Activated CD4-positive, CD25-positive, alpha-beta regulatory T cell treated with anti-CD3 and anti-CD28 coated beads, Interleukin-2, amount 50 U/mL, for 24 hours (primary cell): Measurements from ENCODE around the gene ATRNL1.
"Not testable (repeated sequence)": the region's sequence is repeated elsewhere in the genome, so short reads cannot be mapped to it uniquely, and the experiment has no call there.

Source experiments
- ATAC-seq, 2 donors: fragments of 150-1000 bp; cut with Tn5 transposase; one replicate each; pipeline ENCODE4 v1.10.0; 2021; ENCODE audit warnings: mild to moderate bottlenecking in 1 of 2, moderate library complexity in 1 of 2

Gene ATRNL1

GRCh38 chr10:115427611-115428010, 334.4 kb downstream of the ATRNL1 start:
- no peak for ATAC-seq

GRCh38 chr10:115432188-115432819, 339.1 kb downstream of the ATRNL1 start:
- ATAC-seq = no peak

DNA sequence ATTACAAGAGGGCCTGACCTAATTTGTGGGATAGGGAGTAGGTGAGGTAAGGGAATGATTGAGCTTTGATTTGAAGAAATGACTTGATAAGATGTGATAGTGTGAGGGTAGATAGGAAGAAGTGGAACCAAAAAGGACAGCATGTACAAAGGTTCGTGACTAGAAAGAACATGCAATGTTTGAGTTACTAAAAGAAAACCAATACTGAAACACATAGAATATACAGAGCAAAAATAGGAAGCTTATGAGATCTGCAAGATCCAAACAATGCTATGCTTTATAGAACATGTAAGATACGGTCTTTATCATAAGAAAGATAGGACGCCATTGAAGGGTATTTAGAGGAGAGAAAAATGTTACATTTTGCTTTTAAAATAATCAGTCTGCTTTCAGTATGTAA, 343.8 kb downstream of the ATRNL1 start:
- ATAC-seq = no peak

GRCh38 chr10:115441907-115442545, 348.9 kb downstream of the ATRNL1 start:
- ATAC-seq = no peak

DNA sequence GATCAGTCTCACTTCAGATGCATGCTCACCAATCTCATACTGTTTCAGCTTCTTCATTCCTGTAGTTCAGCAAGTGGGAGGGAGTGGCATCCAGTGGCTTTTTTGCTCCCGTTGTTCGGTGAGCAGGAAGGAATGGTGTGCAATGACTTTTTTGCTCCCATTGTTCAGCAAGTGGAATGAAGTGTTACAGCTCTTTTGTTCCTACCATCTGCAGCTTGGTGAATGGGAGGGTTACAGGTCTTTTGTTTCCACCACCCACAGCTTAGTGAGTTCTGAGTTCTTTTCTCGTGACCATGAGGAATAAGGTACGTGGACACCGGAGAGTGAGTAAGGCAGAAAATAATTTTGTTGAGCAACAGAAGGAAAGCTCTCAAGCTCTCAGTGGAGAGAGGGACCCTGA, 363.6 kb downstream of the ATRNL1 start:
- no peak for ATAC-seq

DNA sequence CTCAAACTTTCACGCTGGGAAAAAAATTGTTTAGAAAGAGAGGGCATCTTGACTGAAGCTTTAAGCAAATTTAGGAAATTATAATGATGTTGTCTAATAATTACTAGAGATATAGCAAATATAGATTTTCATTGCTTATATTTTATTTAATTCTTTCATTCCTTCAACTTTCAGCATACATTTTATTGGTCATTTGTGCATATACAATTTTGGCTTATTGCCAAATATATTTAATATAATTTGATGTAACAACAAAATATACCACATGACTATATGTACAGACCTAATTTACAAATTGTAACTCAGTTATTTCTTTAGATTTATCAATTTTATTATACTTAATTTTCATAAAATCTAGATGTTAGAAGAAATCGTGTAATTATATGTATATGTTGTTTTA, 390.1 kb downstream of the ATRNL1 start:
- no peak for ATAC-seq

GRCh38 chr10:115491526-115492140, 398.5 kb downstream of the ATRNL1 start:
- ATAC-seq = no peak

DNA sequence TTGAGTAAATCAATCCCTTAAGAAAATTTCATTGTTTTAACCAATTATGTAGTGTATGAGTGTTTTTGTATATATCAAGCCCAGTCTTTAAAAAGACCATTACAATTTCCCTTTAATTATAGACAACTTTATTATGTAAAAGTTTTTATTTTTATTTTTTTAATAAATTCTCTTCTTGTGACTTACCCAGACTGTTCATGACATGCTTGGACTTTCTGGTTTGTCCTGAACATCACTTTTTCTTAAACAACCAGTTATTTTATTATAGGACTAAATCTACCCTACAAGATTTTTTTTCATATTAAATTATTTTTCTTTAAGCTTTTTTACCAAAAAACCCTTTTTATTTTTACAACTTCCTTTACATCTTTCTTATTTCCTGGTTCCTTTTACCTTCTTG, 410.4 kb downstream of the ATRNL1 start:
- ATAC-seq = no peak

- no peak for ATAC-seq
Measured at GRCh38 chr10:115514895-115515294, 421.7 kb downstream of the ATRNL1 start.

GRCh38 chr10:115525141-115525540, 432.0 kb downstream of the ATRNL1 start:
- ATAC-seq = no peak

GRCh38 chr10:115527682-115528081, 434.5 kb downstream of the ATRNL1 start:
- ATAC-seq = not testable (repeated sequence)

GRCh38 chr10:115536401-115536800, 443.2 kb downstream of the ATRNL1 start:
- ATAC-seq = not testable (repeated sequence)

GRCh38 chr10:115539142-115539762, 446.1 kb downstream of the ATRNL1 start:
- no peak for ATAC-seq

- ATAC-seq = no peak
Measured at GRCh38 chr10:115555887-115556402, 462.8 kb downstream of the ATRNL1 start.

GRCh38 chr10:115558252-115558651, 465.1 kb downstream of the ATRNL1 start:
- ATAC-seq = no peak

- no peak for ATAC-seq
Measured at GRCh38 chr10:115566867-115567266, 473.7 kb downstream of the ATRNL1 start.

DNA sequence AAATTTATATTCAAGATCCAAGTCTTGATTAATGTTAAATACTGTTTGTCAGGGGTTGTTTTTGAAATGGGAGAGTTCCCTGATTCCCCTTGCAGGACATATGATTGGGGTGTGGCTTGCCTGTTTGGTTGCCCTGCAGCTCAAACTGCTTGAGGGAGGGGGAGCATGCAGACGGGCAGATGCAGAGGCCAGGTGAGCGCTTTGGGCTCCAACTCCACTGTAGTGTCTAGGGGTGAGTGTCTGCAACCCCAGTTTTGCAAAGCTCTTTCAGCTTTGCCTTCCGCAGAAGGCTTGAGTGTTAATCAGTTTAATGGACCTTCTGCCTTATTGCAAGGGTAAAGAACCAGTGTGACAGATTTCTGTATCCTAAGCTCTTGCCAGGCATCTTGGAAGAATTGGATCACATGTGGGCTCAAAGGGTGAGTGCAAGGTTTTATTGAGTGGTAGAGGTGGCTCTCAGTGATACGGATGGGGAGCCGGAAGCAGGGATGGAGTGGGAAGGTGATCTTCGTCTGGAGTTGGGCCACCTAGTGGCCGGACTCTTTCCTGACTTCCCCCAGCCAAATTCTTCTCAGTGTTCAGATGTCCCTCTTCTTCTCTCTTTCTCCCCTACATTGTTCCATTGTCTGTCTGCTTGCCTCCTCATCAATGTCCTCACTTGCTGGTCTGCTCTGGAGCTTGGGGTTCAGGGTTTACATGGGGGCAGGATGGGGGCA, 479.7 kb downstream of the ATRNL1 start:
- no peak for ATAC-seq

DNA sequence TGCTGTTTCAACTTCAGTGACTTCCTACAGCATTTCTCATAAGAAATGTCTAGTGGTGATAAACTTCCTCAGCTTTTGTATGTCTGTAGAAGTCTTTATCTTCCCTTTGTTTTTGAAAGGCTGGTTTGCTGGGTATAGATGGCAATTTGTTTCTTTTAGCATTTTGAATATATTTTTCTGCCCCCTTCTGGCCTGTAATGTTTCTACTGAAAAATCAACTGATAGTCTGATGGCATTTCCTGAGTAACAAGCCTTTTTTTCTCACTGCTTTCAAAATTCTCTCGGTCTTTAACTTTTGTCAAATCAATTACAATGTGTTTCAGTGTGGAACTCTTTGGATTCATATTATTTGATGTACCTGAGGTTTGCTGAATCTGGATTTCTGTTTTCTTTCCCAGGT, 487.1 kb downstream of the ATRNL1 start:
- ATAC-seq = no peak

DNA sequence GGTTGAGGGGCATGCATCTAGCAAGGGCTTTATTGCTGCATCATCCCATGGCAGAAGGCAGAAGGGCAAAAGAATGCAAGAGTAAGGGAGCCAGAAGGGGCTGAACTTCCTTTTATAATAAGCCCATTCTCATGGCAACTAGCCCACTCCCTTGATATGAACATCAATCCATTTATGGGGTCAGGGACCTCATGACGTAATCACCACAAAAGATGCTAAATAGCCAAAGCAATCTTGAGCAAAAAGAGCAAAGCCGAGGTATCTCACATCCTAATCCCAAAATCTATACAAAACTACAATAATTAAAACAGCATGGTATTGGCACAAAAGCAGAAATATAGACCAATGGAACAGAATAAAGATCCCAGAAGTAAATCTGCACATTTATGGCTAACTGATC, 499.9 kb downstream of the ATRNL1 start:
- no peak for ATAC-seq

- ATAC-seq = no peak
Measured at GRCh38 chr10:115604627-115605026, 511.5 kb downstream of the ATRNL1 start.

DNA sequence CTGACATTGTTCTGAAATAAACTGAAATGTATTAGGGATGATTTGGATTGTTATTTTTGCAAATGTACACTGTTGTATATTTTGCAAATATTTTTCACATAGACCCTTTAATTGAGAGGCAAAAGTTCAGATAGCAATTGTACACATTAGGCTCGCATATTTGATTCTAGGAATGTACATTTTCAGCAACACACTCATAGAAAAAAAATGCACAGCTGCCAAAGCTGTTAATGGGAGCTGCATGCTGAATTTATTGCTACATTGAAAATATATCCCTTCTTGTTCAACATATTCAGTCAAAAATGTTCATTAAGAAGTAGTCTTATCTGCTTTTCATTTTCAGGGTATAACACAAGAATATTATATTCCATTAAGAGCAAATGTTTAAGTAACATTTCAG, 512.9 kb downstream of the ATRNL1 start:
- no peak for ATAC-seq

DNA sequence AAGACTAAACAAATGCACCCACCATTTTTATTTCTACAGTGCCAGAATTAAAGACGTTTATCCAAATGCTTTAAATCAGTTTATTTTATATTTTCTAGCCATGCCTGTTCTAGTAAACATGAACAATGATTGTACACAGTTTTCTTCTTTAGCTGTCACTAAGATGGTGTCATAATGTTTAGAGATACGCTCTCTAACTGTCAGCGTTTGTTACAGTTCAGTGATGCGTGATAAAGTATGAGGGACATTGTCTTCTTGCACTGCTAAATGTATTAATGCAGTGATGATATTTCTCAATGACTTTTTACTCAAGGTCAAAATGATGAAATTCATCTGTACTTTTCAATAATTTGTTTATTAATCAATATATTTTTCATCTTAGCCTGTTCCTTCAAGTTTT, 513.6 kb downstream of the ATRNL1 start:
- ATAC-seq = no peak

DNA sequence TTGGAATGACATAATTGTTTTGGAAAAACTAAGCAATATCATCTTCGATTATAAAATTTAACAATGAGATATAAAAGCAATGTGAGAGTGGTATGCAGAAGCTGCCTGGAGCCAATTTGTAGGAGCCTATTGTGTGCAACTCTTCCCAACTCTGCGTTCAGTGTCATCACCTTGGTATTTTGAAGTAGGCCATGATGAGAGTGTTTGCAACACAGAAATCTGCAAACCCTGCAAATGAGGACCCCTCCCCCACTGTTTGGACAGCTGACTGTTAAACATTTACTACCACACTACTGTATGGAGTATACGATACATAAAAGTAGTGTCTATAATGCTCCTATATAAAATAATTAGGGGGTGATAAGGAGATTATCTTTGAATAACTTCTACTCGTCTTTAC, 531.3 kb downstream of the ATRNL1 start:
- no peak for ATAC-seq
